ENCODE data around the gene E2F2. TPM values are rescaled to one million over a fixed set of nuclear protein-coding genes. Genes with fewer than 3 reads are reported as not detected.

The E2F2 gene
- total and polyA plus RNA-seq, 2 of the 13 experiments (the other 11 are each of a cell fraction or from before 2014, with no cell fraction given), result 0.65 to 6.6 TPM

DNA sequence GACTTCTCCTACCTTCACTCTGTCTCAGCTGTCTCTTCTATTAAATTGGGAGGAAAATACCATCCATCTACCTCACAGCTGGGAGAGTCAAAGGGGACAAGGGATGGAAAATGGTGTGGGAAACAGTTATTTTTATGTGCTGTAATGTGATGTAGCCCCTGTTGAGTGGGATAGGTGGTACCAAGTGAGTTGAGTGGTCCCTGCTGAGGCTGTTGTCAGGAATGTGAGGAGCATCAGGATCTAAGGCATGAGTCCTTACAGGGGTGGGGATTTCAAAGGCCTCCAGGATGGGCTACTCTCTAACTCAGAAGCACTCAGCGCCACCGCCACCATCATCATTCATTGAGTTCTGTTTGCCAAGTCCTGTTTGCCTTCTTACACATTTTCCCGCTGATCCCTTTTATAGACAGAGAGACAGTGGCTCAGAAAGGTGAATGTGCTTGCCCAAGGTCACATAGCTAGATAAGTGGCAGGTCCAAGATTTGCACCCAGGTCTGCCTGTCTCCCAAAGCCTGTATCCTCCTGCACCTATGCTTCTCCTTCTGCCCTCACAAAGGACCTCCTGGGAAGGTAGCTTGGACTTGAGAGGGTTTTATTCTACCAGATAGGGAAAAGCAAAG lies 32.8 kb upstream of the E2F2 start (continued):
- TF ChIP-seq AKNA (CRISPR knock-in tag; IDR thresholded peaks at IDR 0.05; ENCODE audit: borderline replicate concordance) (no peak), RCOR2 (CRISPR knock-in tag; IDR thresholded peaks at IDR 0.05) (peak; percentile 71), TBP (CRISPR knock-in tag; IDR thresholded peaks at IDR 0.05) (no peak), TEF (CRISPR knock-in tag; IDR thresholded peaks at IDR 0.05) (no peak), HNF1B (CRISPR knock-in tag; IDR thresholded peaks at IDR 0.05) (no peak), UBTF (CRISPR knock-in tag; IDR thresholded peaks at IDR 0.05) (peak; percentile 29; the same call in 1 of the 2 replicates), ZNF24 (IDR thresholded peaks at IDR 0.05) (no peak), MEF2D (CRISPR knock-in tag; IDR thresholded peaks at IDR 0.05) (no peak; the same call in 1 of the 2 replicates), NFATC3 (CRISPR knock-in tag; IDR thresholded peaks at IDR 0.05) (no peak), ZMYM3 (CRISPR knock-in tag; IDR thresholded peaks at IDR 0.05) (peak; percentile 87; the same call in 1 of the 2 replicates), NFE2L2 (IDR thresholded peaks at IDR 0.05; ENCODE audit: low read length) (no peak), ATAD3A (CRISPR knock-in tag; IDR thresholded peaks at IDR 0.05) (no peak), ZNF451 (CRISPR knock-in tag; IDR thresholded peaks at IDR 0.05) (no peak), ZNF205 (CRISPR knock-in tag; IDR thresholded peaks at IDR 0.05) (no peak), SNAI1 (CRISPR knock-in tag; IDR thresholded peaks at IDR 0.05; ENCODE audit: borderline replicate concordance) (no peak), NKX3-1 (CRISPR knock-in tag; IDR thresholded peaks at IDR 0.05) (no peak), CENPX (CRISPR knock-in tag; IDR thresholded peaks at IDR 0.05) (no peak)
- TF ChIP-seq, protein P1, sequence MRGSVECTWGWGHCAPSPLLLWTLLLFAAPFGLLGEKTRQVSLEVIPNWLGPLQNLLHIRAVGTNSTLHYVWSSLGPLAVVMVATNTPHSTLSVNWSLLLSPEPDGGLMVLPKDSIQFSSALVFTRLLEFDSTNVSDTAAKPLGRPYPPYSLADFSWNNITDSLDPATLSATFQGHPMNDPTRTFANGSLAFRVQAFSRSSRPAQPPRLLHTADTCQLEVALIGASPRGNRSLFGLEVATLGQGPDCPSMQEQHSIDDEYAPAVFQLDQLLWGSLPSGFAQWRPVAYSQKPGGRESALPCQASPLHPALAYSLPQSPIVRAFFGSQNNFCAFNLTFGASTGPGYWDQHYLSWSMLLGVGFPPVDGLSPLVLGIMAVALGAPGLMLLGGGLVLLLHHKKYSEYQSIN (CRISPR knock-in tag; IDR thresholded peaks at IDR 0.05; ENCODE audit: borderline replicate concordance), result no peak

Data from HepG2 (cell line).